HG02970 (cell line): Measurements from ENCODE around the gene SULT4A1.

Experiments
- ATAC-seq: cut with Tn5 transposase; IDR thresholded peaks from one replicate; pipeline ENCODE4 v1.9.1; 2021; ENCODE audit warnings: mild to moderate bottlenecking, moderate library complexity, moderate number of reproducible peaks; ENCODE audit not compliant: unreplicated experiment, low FRiP score

The SULT4A1 gene

GRCh38 chr22:43867839-43868635 is 5.7 kb upstream of the SULT4A1 start:
- no peak for ATAC-seq

- ATAC-seq: no peak
Observed at GRCh38 chr22:43862882-43863202, 529 bp upstream of the SULT4A1 start.

GRCh38 chr22:43861529-43861928 is 784 bp downstream of the SULT4A1 start:
- no peak for ATAC-seq

GRCh38 chr22:43860831-43861230 is 1.5 kb downstream of the SULT4A1 start:
- ATAC-seq: no peak

- ATAC-seq: no peak
Observed at GRCh38 chr22:43860126-43860525, 2.2 kb downstream of the SULT4A1 start.

- ATAC-seq: no peak
Observed at GRCh38 chr22:43859621-43860020, 2.7 kb downstream of the SULT4A1 start.

GRCh38 chr22:43859176-43859575 is 3.1 kb downstream of the SULT4A1 start:
- ATAC-seq: no peak

GRCh38 chr22:43858156-43858895 is 4.0 kb downstream of the SULT4A1 start:
- ATAC-seq: no peak

GRCh38 chr22:43857367-43857766 is 4.9 kb downstream of the SULT4A1 start:
- no peak for ATAC-seq

- ATAC-seq: no peak
Observed at GRCh38 chr22:43855431-43855830, 6.9 kb downstream of the SULT4A1 start.

GRCh38 chr22:43854786-43855271 is 7.5 kb downstream of the SULT4A1 start:
- ATAC-seq: no peak

- no peak for ATAC-seq
Observed at GRCh38 chr22:43854121-43854785, 8.1 kb downstream of the SULT4A1 start.

GRCh38 chr22:43853328-43853931 is 8.9 kb downstream of the SULT4A1 start:
- no peak for ATAC-seq

- ATAC-seq: no peak
Observed at GRCh38 chr22:43852573-43853327, 9.6 kb downstream of the SULT4A1 start.

GRCh38 chr22:43851979-43852307 is 10.4 kb downstream of the SULT4A1 start:
- no peak for ATAC-seq

GRCh38 chr22:43851058-43851978 is 11.0 kb downstream of the SULT4A1 start:
- no peak for ATAC-seq

- ATAC-seq: no peak
Observed at GRCh38 chr22:43850529-43850928, 11.8 kb downstream of the SULT4A1 start.

- no peak for ATAC-seq
Observed at GRCh38 chr22:43849731-43850130, 12.6 kb downstream of the SULT4A1 start.
